SU-DHL-6 (cell line): Measurements from ENCODE around the gene SKI.

ENCODE experiments used
- H2AFZ ChIP-seq: fragments of 200-600 bp; sonication (generic); 2 replicates; pipeline ENCODE4 v1.6.1; 2014; ENCODE audit warnings: low read depth, mild to moderate bottlenecking, moderate library complexity, mixed read lengths, antibody characterized with exemption, low read length; ENCODE audit not compliant: severe bottlenecking
- H3F3A ChIP-seq: fragments of 200-600 bp; shearing (Covaris generic); 2 replicates; pipeline ENCODE4 v1.6.0; 2016; ENCODE audit warnings: antibody characterized with exemption, mild to moderate bottlenecking; ENCODE audit not compliant: insufficient read depth
- H3K27ac ChIP-seq: fragments of 200-600 bp; sonication (generic); 2 replicates; pipeline ENCODE4 v1.5.1; 2016; ENCODE audit warnings: low read depth, mild to moderate bottlenecking, low read length, moderate library complexity, mixed read lengths
- H3K27me3 ChIP-seq: fragments of 200-600 bp; sonication (generic), shearing (Covaris generic); 2 replicates; pipeline ENCODE4 v1.6.0; 2014; ENCODE audit warnings: mild to moderate bottlenecking, low read length
- H3K36me3 ChIP-seq: fragments of 200-600 bp; sonication (generic); 2 replicates; pipeline ENCODE4 v1.6.1; 2014; ENCODE audit warnings: mild to moderate bottlenecking, low read length, mixed read lengths
- H3K4me2 ChIP-seq: fragments of 300-600, 200-600 bp; shearing (Covaris generic), sonication (generic); 2 replicates; pipeline ENCODE4 v1.6.0; 2014; ENCODE audit warnings: low read length, low read depth, mild to moderate bottlenecking; ENCODE audit not compliant: poor library complexity, severe bottlenecking
- H3K4me3 ChIP-seq: fragments of 200-600 bp; sonication (generic); 2 replicates; pipeline ENCODE4 v1.5.1; 2014; ENCODE audit warnings: antibody characterized with exemption, low read length, mild to moderate bottlenecking, mixed read lengths; ENCODE audit not compliant: insufficient read depth, poor library complexity, severe bottlenecking
- H3K79me2 ChIP-seq: fragments of 200-600 bp; sonication (generic); 2 replicates; pipeline ENCODE4 v1.6.1; 2014; ENCODE audit warnings: mild to moderate bottlenecking, low read length, moderate library complexity; ENCODE audit not compliant: insufficient read depth
- H3K9ac ChIP-seq: fragments of 200-600 bp; sonication (generic); 2 replicates; pipeline ENCODE4 v1.7.0; 2014; ENCODE audit warnings: mild to moderate bottlenecking, low read length
- H3K9me2 ChIP-seq: fragments of 200-600 bp; sonication (generic); replicated peaks from 2 replicates; pipeline ENCODE4 v1.6.1; 2014; ENCODE audit warnings: low read length; ENCODE audit not compliant: insufficient read depth
- H3K9me3 ChIP-seq: fragments of 200-600 bp; sonication (generic); 2 replicates; pipeline ENCODE4 v1.6.1; 2014; ENCODE audit warnings: low read length, mixed read lengths; ENCODE audit not compliant: insufficient read depth
- H4K20me1 ChIP-seq: fragments of 200-600 bp; sonication (generic); 2 replicates; pipeline ENCODE4 v1.6.1; 2014; ENCODE audit warnings: low read depth, mild to moderate bottlenecking, antibody characterized with exemption, low read length, moderate library complexity, mixed read lengths
- CTCF ChIP-seq: fragments of 200-600 bp; sonication (generic); IDR thresholded peaks from one replicate; pipeline ENCODE4 v1.5.1; 2017; ENCODE audit warnings: antibody characterized with exemption, mild to moderate bottlenecking, low read length, moderate library complexity; ENCODE audit not compliant: insufficient read depth, poor library complexity, severe bottlenecking
- EZH2phosphoT487 ChIP-seq: fragments of 200-600 bp; sonication (generic), shearing (Covaris generic); conservative IDR thresholded peaks from 2 replicates; pipeline ENCODE4 v1.6.1; 2018; ENCODE audit warnings: mild to moderate bottlenecking, antibody characterized with exemption, low read length, moderate library complexity, mixed read lengths

SKI gene

GRCh38 chr1:2304921-2305681 is 77.0 kb downstream of the SKI start:
- Histone ChIP-seq H3K4me3 (no peak overlapping the region), H3K27me3 (no peaks in the 10 kb centered on the region), H3K27ac (no peak overlapping the region), H2AFZ (no peak overlapping the region), H3K4me2 (no peak overlapping the region), H3K9ac (no peak overlapping the region), H3K9me3 (no peaks in the 10 kb centered on the region), H3K9me2 (no peaks in the 10 kb centered on the region), H3K36me3 (no peaks in the 10 kb centered on the region), H3F3A (no peaks in the 10 kb centered on the region), H3K79me2 (no peaks in the 10 kb centered on the region), H4K20me1 (no peaks in the 10 kb centered on the region)
- TF ChIP-seq EZH2phosphoT487: no peak
- no peak for TF ChIP-seq CTCF

GRCh38 chr1:2306151-2306978 is 78.2 kb downstream of the SKI start:
- no peak overlapping the region for H2AFZ ChIP-seq
- no peaks in the 10 kb centered on the region for H3K9me2 ChIP-seq
- H4K20me1 ChIP-seq: no peaks in the 10 kb centered on the region
- H3K9me3 ChIP-seq: no peaks in the 10 kb centered on the region
- no peak overlapping the region for H3K4me3 ChIP-seq
- H3F3A ChIP-seq: no peaks in the 10 kb centered on the region
- TF ChIP-seq CTCF (no peak), EZH2phosphoT487 (no peak)
- H3K4me2 ChIP-seq: no peak overlapping the region
- H3K9ac ChIP-seq: no peak overlapping the region
- H3K79me2 ChIP-seq: no peaks in the 10 kb centered on the region
- H3K36me3 ChIP-seq: no peaks in the 10 kb centered on the region
- H3K27me3 ChIP-seq: no peaks in the 10 kb centered on the region
- H3K27ac ChIP-seq: no peak overlapping the region

GRCh38 chr1:2307064-2307605 is 79.0 kb downstream of the SKI start:
- H3K4me3 ChIP-seq: no peak overlapping the region
- no peaks in the 10 kb centered on the region for H3K79me2 ChIP-seq
- no peaks in the 10 kb centered on the region for H3K27me3 ChIP-seq
- no peak for TF ChIP-seq EZH2phosphoT487
- no peak for TF ChIP-seq CTCF
- no peaks in the 10 kb centered on the region for H4K20me1 ChIP-seq
- H2AFZ ChIP-seq: no peak overlapping the region
- no peaks in the 10 kb centered on the region for H3K9me3 ChIP-seq
- H3K36me3 ChIP-seq: no peaks in the 10 kb centered on the region
- no peak overlapping the region for H3K27ac ChIP-seq
- no peaks in the 10 kb centered on the region for H3K9me2 ChIP-seq
- no peak overlapping the region for H3K4me2 ChIP-seq
- no peak overlapping the region for H3K9ac ChIP-seq
- no peaks in the 10 kb centered on the region for H3F3A ChIP-seq
